Hepatic stellate cell (primary cell): ENCODE data around the gene ZNF319.

Experiments
- DNase-seq: peaks from one replicate; pipeline ENCODE4 v3.0.0; 2011; ENCODE audit warnings: low spot score

Gene ZNF319

GRCh38 chr16:57977418-57978069, 22.9 kb downstream of the ZNF319 start:
- no peak for DNase-seq

GRCh38 chr16:57976331-57976796, 24.1 kb downstream of the ZNF319 start:
- no peak for DNase-seq

- DNase-seq = no peak
These were observed 28.2 kb downstream of the ZNF319 start for GRCh38 chr16:57972306-57972705.

- DNase-seq = no peak
These were observed 28.6 kb downstream of the ZNF319 start for GRCh38 chr16:57971848-57972247.

- DNase-seq = no peak
These were observed 29.5 kb downstream of the ZNF319 start, which contains the start of gene CNGB1 for GRCh38 chr16:57970970-57971369. Gene CNGB1, minus strand, starts transcription at chr16:57971128. Its CDS starts 3,842 bp downstream, at chr16:57967286.

GRCh38 chr16:57970319-57970718, 30.2 kb downstream of the ZNF319 start:
- DNase-seq = no peak

GRCh38 chr16:57969451-57970123, 30.9 kb downstream of the ZNF319 start:
- DNase-seq = no peak

- DNase-seq = no peak
These were observed 32.6 kb downstream of the ZNF319 start for GRCh38 chr16:57967916-57968315.

- no peak for DNase-seq
These were observed 33.5 kb downstream of the ZNF319 start for GRCh38 chr16:57966986-57967385.

GRCh38 chr16:57966204-57966771, 34.2 kb downstream of the ZNF319 start:
- no peak for DNase-seq

GRCh38 chr16:57964157-57964700, 36.2 kb downstream of the ZNF319 start:
- DNase-seq = no peak

- DNase-seq = no peak
These were observed 37.7 kb downstream of the ZNF319 start for GRCh38 chr16:57962756-57963155.

GRCh38 chr16:57962046-57962445, 38.4 kb downstream of the ZNF319 start:
- DNase-seq = no peak

GRCh38 chr16:57961538-57961937, 38.9 kb downstream of the ZNF319 start:
- DNase-seq = no peak

- no peak for DNase-seq
These were observed 39.5 kb downstream of the ZNF319 start for GRCh38 chr16:57960826-57961472.

- no peak for DNase-seq
These were observed 40.2 kb downstream of the ZNF319 start for GRCh38 chr16:57960310-57960709.

GRCh38 chr16:57959804-57960203, 40.7 kb downstream of the ZNF319 start:
- no peak for DNase-seq

GRCh38 chr16:57959121-57959520, 41.4 kb downstream of the ZNF319 start:
- DNase-seq = no peak

- no peak for DNase-seq
These were observed 41.9 kb downstream of the ZNF319 start for GRCh38 chr16:57958544-57958943.

GRCh38 chr16:57957673-57958392, 42.6 kb downstream of the ZNF319 start:
- DNase-seq = no peak

- no peak for DNase-seq
These were observed 43.4 kb downstream of the ZNF319 start for GRCh38 chr16:57956924-57957672.
